IPS-18a (cell line): Measurements from ENCODE around the gene RAPGEF6.

ENCODE experiments used
- H3K27ac ChIP-seq: one replicate; pipeline ENCODE4 v1.5.1; 2013; ENCODE audit warnings: low read length
- H3K27me3 ChIP-seq: one replicate; pipeline ENCODE4 v1.6.1; 2013; ENCODE audit warnings: mild to moderate bottlenecking, low read length; ENCODE audit not compliant: control insufficient read depth, insufficient read depth
- H3K36me3 ChIP-seq: one replicate; pipeline ENCODE4 v1.6.1; 2013; ENCODE audit warnings: low read depth, low read length; ENCODE audit not compliant: control insufficient read depth
- H3K4me1 ChIP-seq: one replicate; pipeline ENCODE4 v1.6.1; 2013; ENCODE audit warnings: low read depth, low read length; ENCODE audit not compliant: control insufficient read depth
- H3K4me3 ChIP-seq: one replicate; pipeline ENCODE4 v1.5.1; 2013; ENCODE audit warnings: low read length
- H3K9ac ChIP-seq: one replicate; pipeline ENCODE4 v1.6.1; 2013; ENCODE audit warnings: mild to moderate bottlenecking, low read length, moderate library complexity
- H3K9me3 ChIP-seq: one replicate; pipeline ENCODE4 v1.6.1; 2013; ENCODE audit warnings: low read depth, low read length; ENCODE audit not compliant: control insufficient read depth

The RAPGEF6 gene

GRCh38 chr5:131570757-131571156, 64.3 kb downstream of the RAPGEF6 start:
- H3K4me3 ChIP-seq: no peak overlapping the region
- H3K4me1 ChIP-seq: no peaks in the 10 kb centered on the region
- H3K27ac ChIP-seq: no peak overlapping the region
- no peaks in the 10 kb centered on the region for H3K9me3 ChIP-seq
- no peak overlapping the region for H3K9ac ChIP-seq
- no peaks in the 10 kb centered on the region for H3K27me3 ChIP-seq
- no peaks in the 10 kb centered on the region for H3K36me3 ChIP-seq

GRCh38 chr5:131564229-131564652, 70.8 kb downstream of the RAPGEF6 start:
- Histone ChIP-seq H3K27ac (no peak overlapping the region), H3K9ac (no peak overlapping the region), H3K4me1 (peaks cover 17% of the 10 kb centered on the region), H3K27me3 (no peaks in the 10 kb centered on the region), H3K36me3 (no peaks in the 10 kb centered on the region), H3K9me3 (no peaks in the 10 kb centered on the region), H3K4me3 (no peak overlapping the region)

- Histone ChIP-seq H3K9ac (no peak overlapping the region), H3K4me3 (no peak overlapping the region), H3K9me3 (no peaks in the 10 kb centered on the region), H3K27ac (no peak overlapping the region), H3K36me3 (no peaks in the 10 kb centered on the region), H3K4me1 (peaks cover 17% of the 10 kb centered on the region), H3K27me3 (no peaks in the 10 kb centered on the region)
Measured at GRCh38 chr5:131563434-131564228, 71.4 kb downstream of the RAPGEF6 start.

- Histone ChIP-seq H3K36me3 (no peaks in the 10 kb centered on the region), H3K27me3 (no peaks in the 10 kb centered on the region), H3K4me3 (no peak overlapping the region), H3K4me1 (no peaks in the 10 kb centered on the region), H3K9ac (no peak overlapping the region), H3K9me3 (no peaks in the 10 kb centered on the region), H3K27ac (no peak overlapping the region)
Measured at GRCh38 chr5:131550606-131551005, 84.4 kb downstream of the RAPGEF6 start.

- Histone ChIP-seq H3K27me3 (no peaks in the 10 kb centered on the region), H3K27ac (no peak overlapping the region), H3K9ac (no peak overlapping the region), H3K9me3 (no peaks in the 10 kb centered on the region), H3K4me3 (no peak overlapping the region), H3K36me3 (no peaks in the 10 kb centered on the region), H3K4me1 (no peaks in the 10 kb centered on the region)
Measured at GRCh38 chr5:131548176-131548575, 86.9 kb downstream of the RAPGEF6 start.

GRCh38 chr5:131545845-131546244, 89.2 kb downstream of the RAPGEF6 start:
- H3K4me1 ChIP-seq: no peaks in the 10 kb centered on the region
- H3K27me3 ChIP-seq: no peaks in the 10 kb centered on the region
- H3K9ac ChIP-seq: no peak overlapping the region
- H3K27ac ChIP-seq: no peak overlapping the region
- no peak overlapping the region for H3K4me3 ChIP-seq
- H3K9me3 ChIP-seq: no peaks in the 10 kb centered on the region
- H3K36me3 ChIP-seq: no peaks in the 10 kb centered on the region

GRCh38 chr5:131542723-131543122, 92.3 kb downstream of the RAPGEF6 start:
- Histone ChIP-seq H3K4me1 (no peaks in the 10 kb centered on the region), H3K27ac (no peak overlapping the region), H3K27me3 (no peaks in the 10 kb centered on the region), H3K9me3 (no peaks in the 10 kb centered on the region), H3K36me3 (no peaks in the 10 kb centered on the region), H3K4me3 (no peak overlapping the region), H3K9ac (no peak overlapping the region)

- no peak overlapping the region for H3K9ac ChIP-seq
- H3K36me3 ChIP-seq: no peaks in the 10 kb centered on the region
- H3K4me1 ChIP-seq: no peaks in the 10 kb centered on the region
- H3K9me3 ChIP-seq: no peaks in the 10 kb centered on the region
- H3K27ac ChIP-seq: no peak overlapping the region
- no peaks in the 10 kb centered on the region for H3K27me3 ChIP-seq
- no peak overlapping the region for H3K4me3 ChIP-seq
Measured at GRCh38 chr5:131541762-131542161, 93.3 kb downstream of the RAPGEF6 start.

GRCh38 chr5:131541071-131541470, 94.0 kb downstream of the RAPGEF6 start:
- H3K4me1 ChIP-seq: no peaks in the 10 kb centered on the region
- no peaks in the 10 kb centered on the region for H3K36me3 ChIP-seq
- no peak overlapping the region for H3K9ac ChIP-seq
- H3K27ac ChIP-seq: no peak overlapping the region
- no peaks in the 10 kb centered on the region for H3K9me3 ChIP-seq
- no peaks in the 10 kb centered on the region for H3K27me3 ChIP-seq
- H3K4me3 ChIP-seq: no peak overlapping the region

- no peak overlapping the region for H3K27ac ChIP-seq
- no peak overlapping the region for H3K9ac ChIP-seq
- no peak overlapping the region for H3K4me3 ChIP-seq
- H3K9me3 ChIP-seq: no peaks in the 10 kb centered on the region
- no peaks in the 10 kb centered on the region for H3K36me3 ChIP-seq
- H3K27me3 ChIP-seq: no peaks in the 10 kb centered on the region
- no peaks in the 10 kb centered on the region for H3K4me1 ChIP-seq
Measured at GRCh38 chr5:131539251-131539650, 95.8 kb downstream of the RAPGEF6 start.

- Histone ChIP-seq H3K27me3 (no peaks in the 10 kb centered on the region), H3K4me3 (no peak overlapping the region), H3K36me3 (no peaks in the 10 kb centered on the region), H3K27ac (no peak overlapping the region), H3K9ac (no peak overlapping the region), H3K9me3 (no peaks in the 10 kb centered on the region), H3K4me1 (no peaks in the 10 kb centered on the region)
Measured at GRCh38 chr5:131538177-131538593, 96.8 kb downstream of the RAPGEF6 start.

- no peaks in the 10 kb centered on the region for H3K4me1 ChIP-seq
- H3K36me3 ChIP-seq: no peaks in the 10 kb centered on the region
- H3K9ac ChIP-seq: no peak overlapping the region
- H3K27me3 ChIP-seq: no peaks in the 10 kb centered on the region
- H3K4me3 ChIP-seq: no peak overlapping the region
- no peak overlapping the region for H3K27ac ChIP-seq
- no peaks in the 10 kb centered on the region for H3K9me3 ChIP-seq
Measured at GRCh38 chr5:131536850-131537448, 98.1 kb downstream of the RAPGEF6 start.
